Thymus (tissue), 11 donors: ENCODE measurements around the gene MRPS12. TPM values are rescaled to one million over a fixed set of nuclear protein-coding genes. Genes with fewer than 3 reads are reported as not detected.

Source experiments
- DNase-seq, 9 donors: peaks; one replicate each; pipeline ENCODE4 v3.0.0-alpha.2; 2013; ENCODE audit warnings: low spot score in 9 of 9, low read depth in 6 of 9, missing footprints in 1 of 9
- H3K27ac ChIP-seq, 2 donors: one replicate each; pipeline ENCODE4 v1.5.1; 2013; ENCODE audit warnings: control low read depth in 1 of 2, low read depth in 1 of 2, low read length in 1 of 2, mild to moderate bottlenecking in 1 of 2, moderate library complexity in 1 of 2
- H3K27me3 ChIP-seq, 2 donors: one replicate each; pipeline ENCODE4 v1.5.1; 2013; ENCODE audit warnings: low read length in 1 of 2; ENCODE audit not compliant: control insufficient read depth in 2 of 2, insufficient read depth in 1 of 2
- H3K36me3 ChIP-seq, 2 donors: one replicate each; pipeline ENCODE4 v1.5.1; 2013; ENCODE audit warnings: low read length in 1 of 2, mild to moderate bottlenecking in 1 of 2, moderate library complexity in 1 of 2; ENCODE audit not compliant: control insufficient read depth in 2 of 2, insufficient read depth in 2 of 2
- H3K4me1 ChIP-seq, 2 donors: one replicate each; pipeline ENCODE4 v1.5.1; 2013; ENCODE audit warnings: low read length in 2 of 2; ENCODE audit not compliant: control insufficient read depth in 2 of 2, insufficient read depth in 2 of 2
- H3K4me3 ChIP-seq, 2 donors: one replicate each; pipeline ENCODE4 v1.5.1; 2013; ENCODE audit warnings: low read length in 2 of 2, control low read depth in 1 of 2, mild to moderate bottlenecking in 1 of 2
- H3K9me3 ChIP-seq, 2 donors: one replicate each; pipeline ENCODE4 v1.5.1; 2013; ENCODE audit warnings: low read length in 1 of 2, mild to moderate bottlenecking in 1 of 2; ENCODE audit not compliant: control insufficient read depth in 2 of 2, insufficient read depth in 1 of 2
- WGBS: extraction: QIAGEN DNeasy Blood & Tissue Kit; methylation state at CpG from one replicate; pipeline ENCODE4 v1.1.7; 2013; 5-methylcytosine and 5-hydroxymethylcytosine counted together
- polyA plus RNA-seq: library from polyadenylated mRNA; stranded (reverse); fragments of 200-250 nt; gene quantifications from one replicate; pipeline ENCODE4 v1.2.3, GENCODE V29; 2013
- total RNA-seq: library from RNA; stranded (reverse); fragments of 120-200 nt; gene quantifications from one replicate; pipeline ENCODE4 v1.2.4, GENCODE V29; 2013
- donor health status: healthy.

Gene MRPS12
- total and polyA plus RNA-seq, 2 donors: 26.2 to 32.1 TPM

GRCh38 chr19:38942471-38943181, 11.9 kb downstream of the MRPS12 start:
- Histone ChIP-seq H3K4me3 (no peak overlapping the region), H3K4me1 (no peaks in the 10 kb centered on the region), H3K27ac (no peak overlapping the region), H3K36me3 (no peaks in the 10 kb centered on the region), H3K27me3 (no peaks in the 10 kb centered on the region), H3K9me3 (no peaks in the 10 kb centered on the region)
- no peak for DNase-seq
- 97% methylated on average over 20 of the region's 20 CpGs for WGBS

GRCh38 chr19:38944981-38945506, 14.3 kb downstream of the MRPS12 start:
- Histone ChIP-seq H3K4me3 (no peak overlapping the region), H3K27ac (no peak overlapping the region), H3K4me1 (peaks cover 0 to 3% of the 10 kb centered on the region in 2 donors), H3K9me3 (peaks cover 2 to 7% of the 10 kb centered on the region in 2 donors), H3K36me3 (no peaks in the 10 kb centered on the region), H3K27me3 (peaks cover 4 to 13% of the 10 kb centered on the region in 2 donors)
- WGBS: 88% methylated on average over 12 of the region's 12 CpGs
- DNase-seq: no peak

DNA sequence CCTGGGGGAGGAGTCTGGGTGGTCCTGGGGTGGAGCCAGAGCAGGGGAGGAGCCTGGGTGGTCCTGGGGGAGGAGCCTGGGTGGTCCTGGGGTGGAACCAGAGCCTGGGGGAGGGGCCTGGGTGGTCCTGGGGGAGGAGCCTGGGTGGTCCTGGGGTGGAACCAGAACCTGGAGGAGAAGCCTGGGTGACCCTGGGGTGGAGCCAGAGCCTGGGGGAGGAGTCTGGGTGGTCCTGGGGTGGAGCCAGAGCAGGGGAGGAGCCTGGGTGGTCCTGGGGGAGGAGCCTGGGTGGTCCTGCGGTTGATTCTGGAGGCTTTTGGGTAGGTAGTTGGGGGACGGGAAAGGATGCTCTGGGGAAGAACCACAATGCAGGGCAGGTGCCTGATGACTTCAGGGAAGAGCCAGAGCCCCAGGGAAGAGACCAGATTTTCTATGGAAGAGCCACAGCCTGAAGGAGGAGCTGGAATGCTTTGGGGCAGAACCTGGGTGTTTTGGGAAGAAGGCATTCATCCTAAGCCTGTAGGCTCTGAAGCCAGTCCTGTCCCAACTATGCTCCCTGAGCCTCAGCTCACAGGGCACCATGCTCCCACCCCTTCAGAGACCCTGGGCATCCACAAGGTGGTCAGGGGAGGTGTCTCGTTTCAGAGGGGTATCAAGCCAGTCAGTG, 15.0 kb downstream of the MRPS12 start:
- no peak overlapping the region for H3K27ac ChIP-seq
- peaks cover 3 to 4% of the 10 kb centered on the region in 2 donors for H3K4me1 ChIP-seq
- H3K36me3 ChIP-seq: no peaks in the 10 kb centered on the region
- H3K27me3 ChIP-seq: peaks cover 9 to 20% of the 10 kb centered on the region in 2 donors
- H3K4me3 ChIP-seq: no peak overlapping the region
- H3K9me3 ChIP-seq: peaks cover 2 to 10% of the 10 kb centered on the region in 2 donors
- no peak for DNase-seq
- 91% methylated on average over 3 of the region's 3 CpGs for whole genome bisulfite sequencing

GRCh38 chr19:38946229-38947010, 15.7 kb downstream of the MRPS12 start:
- peaks cover 9 to 22% of the 10 kb centered on the region in 2 donors for H3K27me3 ChIP-seq
- WGBS: 85% methylated on average over 11 of the region's 11 CpGs
- H3K36me3 ChIP-seq: no peaks in the 10 kb centered on the region
- H3K9me3 ChIP-seq: peaks cover 2 to 10% of the 10 kb centered on the region in 2 donors
- no peak for DNase-seq
- no peak overlapping the region for H3K4me3 ChIP-seq
- H3K27ac ChIP-seq: no peak overlapping the region
- peaks cover 3 to 4% of the 10 kb centered on the region in 2 donors for H3K4me1 ChIP-seq

DNA sequence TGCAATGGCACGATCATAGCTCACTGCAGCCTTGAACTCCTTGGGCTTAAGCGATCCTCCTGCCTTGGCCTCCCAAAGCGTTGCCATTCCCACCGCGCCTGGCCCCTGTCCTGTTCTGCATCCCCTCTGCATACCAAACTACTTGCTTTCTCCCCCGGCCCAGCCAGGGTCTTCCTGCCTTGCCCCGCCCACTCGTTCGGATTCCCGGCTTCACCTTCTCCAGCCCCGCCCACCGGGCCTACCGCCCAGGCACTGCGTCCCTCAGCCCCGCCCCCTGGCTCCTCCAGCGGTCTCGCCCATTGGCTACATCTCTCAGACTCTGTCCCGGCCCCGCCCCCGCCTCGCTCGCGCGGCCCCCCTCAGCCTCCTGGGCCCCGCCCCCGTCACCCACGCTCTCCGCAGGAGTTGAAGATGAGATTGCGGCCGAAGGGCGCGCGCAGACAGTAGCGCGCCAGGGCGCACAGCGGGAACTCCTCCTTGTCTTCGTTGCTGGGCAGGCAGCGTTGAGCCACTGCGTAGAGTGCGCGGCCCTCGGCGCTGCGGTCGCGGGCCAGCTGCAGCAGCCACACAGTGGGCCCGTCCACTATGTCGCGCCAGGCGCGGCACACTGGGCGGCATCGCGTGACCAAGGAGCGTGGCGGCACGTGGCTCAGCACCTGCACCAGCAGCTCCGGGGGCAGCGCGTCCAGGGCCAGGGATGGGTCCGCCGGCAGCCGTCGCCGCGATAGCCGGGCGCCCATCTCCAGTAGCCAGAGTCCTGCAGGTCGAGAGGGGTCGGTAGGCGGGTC, 19.0 kb downstream of the MRPS12 start:
- Histone ChIP-seq H3K27ac (peak overlapping the region in 1 of 2 donors; percentile 18), H3K9me3 (peaks cover 2 to 10% of the 10 kb centered on the region in 2 donors), H3K27me3 (peaks cover 9 to 25% of the 10 kb centered on the region in 2 donors), H3K4me3 (peak overlapping the region in 1 of 2 donors; percentile 11), H3K4me1 (peaks cover 3 to 4% of the 10 kb centered on the region in 2 donors), H3K36me3 (no peaks in the 10 kb centered on the region)
- DNase-seq: peak in 7 of 9 donors; percentile 37 to 82 (median 73)
- WGBS: 10% methylated on average over 72 of the region's 72 CpGs

- no peak overlapping the region for H3K4me3 ChIP-seq
- 79% methylated on average over 3 of the region's 3 CpGs for WGBS
- no peaks in the 10 kb centered on the region for H3K36me3 ChIP-seq
- peaks cover 3 to 4% of the 10 kb centered on the region in 2 donors for H3K4me1 ChIP-seq
- peaks cover 9 to 25% of the 10 kb centered on the region in 2 donors for H3K27me3 ChIP-seq
- H3K9me3 ChIP-seq: peaks cover 2 to 10% of the 10 kb centered on the region in 2 donors
- no peak overlapping the region for H3K27ac ChIP-seq
- DNase-seq: no peak
Observed at GRCh38 chr19:38951187-38951586, 20.4 kb downstream of the MRPS12 start.

DNA sequence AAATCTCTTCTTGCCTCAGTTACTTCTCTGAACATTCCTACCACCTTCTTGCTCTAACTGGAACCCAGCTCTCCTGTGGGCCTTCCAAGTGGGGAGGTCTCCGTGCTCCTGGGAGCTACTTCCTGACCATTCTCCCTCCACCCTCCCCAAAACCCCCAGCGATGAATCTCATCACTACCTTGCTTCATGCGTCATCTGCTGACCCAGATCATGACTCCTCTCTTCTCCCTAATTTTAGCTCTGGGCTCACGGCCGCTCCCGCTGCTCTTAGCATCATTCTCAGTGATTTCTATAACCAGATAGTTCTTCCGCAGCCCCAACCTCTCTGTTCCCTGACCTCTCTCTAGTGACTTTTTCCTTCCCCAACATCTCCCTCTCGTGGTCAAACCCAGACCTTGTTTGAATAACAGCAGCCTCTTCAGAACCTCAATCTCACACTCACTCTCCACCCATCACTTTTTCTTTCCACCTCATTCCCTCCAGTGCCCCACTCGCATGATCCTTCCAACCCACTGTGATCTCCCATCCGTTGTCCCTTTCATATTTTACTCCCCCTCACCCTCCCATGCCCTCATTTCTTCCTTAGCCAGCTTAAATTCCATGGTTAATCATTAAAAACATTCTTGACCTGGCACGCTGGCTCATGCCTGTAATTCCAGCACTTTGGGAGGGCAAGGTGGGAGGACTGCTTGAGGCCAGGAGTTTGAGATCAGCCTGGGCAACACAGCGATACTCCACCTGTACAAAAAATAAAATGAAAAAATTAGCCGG, 21.8 kb downstream of the MRPS12 start:
- Histone ChIP-seq H3K27me3 (peaks cover 9 to 25% of the 10 kb centered on the region in 2 donors), H3K4me1 (peaks cover 3 to 4% of the 10 kb centered on the region in 2 donors), H3K36me3 (no peaks in the 10 kb centered on the region), H3K4me3 (no peak overlapping the region), H3K27ac (no peak overlapping the region), H3K9me3 (peaks cover 2 to 10% of the 10 kb centered on the region in 2 donors)
- WGBS: 72% methylated on average over 13 of the region's 13 CpGs
- DNase-seq: peak in 2 of 9 donors; percentile 32 to 54

DNA sequence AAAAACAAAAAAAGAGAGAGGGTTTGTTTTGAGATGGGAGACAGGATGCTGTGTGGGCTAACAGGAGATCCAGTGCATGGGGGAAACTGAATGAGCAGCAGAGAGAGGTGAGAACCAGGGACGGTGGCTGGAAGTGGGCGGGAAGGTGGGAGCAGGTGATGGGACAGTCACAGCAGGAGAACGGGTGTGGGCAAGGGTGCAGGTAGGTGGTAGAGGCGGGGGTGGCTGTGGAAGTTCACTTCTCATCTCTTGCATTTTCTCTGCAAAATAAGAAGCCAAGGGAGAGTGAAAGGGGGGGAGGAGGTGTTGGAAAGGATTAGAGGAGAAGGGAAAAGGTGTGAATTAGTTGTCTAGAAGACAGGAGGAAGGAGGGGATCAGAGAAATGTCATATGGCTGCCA, 22.9 kb downstream of the MRPS12 start:
- Histone ChIP-seq H3K4me3 (no peak overlapping the region), H3K9me3 (peaks cover 2 to 10% of the 10 kb centered on the region in 2 donors), H3K27me3 (peaks cover 9 to 22% of the 10 kb centered on the region in 2 donors), H3K36me3 (no peaks in the 10 kb centered on the region), H3K27ac (no peak overlapping the region), H3K4me1 (peaks cover 3 to 4% of the 10 kb centered on the region in 2 donors)
- DNase-seq: no peak
- 88% methylated on average over 4 of the region's 4 CpGs for WGBS
